OCI-LY7 (cell line): ENCODE data around the gene PDK2. TPM values are rescaled to one million over a fixed set of nuclear protein-coding genes. Genes with fewer than 3 reads are reported as not detected.

Source experiments
- BruUV-seq: library from RNA; stranded (reverse); fragments of 400-500 nt; replicated peaks from 2 replicates; lab custom pipeline; 2021; lab: Mats Ljungman, UMichigan
- CTCF ChIA-PET: fragments of 300-600 bp; sonication (Branson Sonifier 250); formaldehyde crosslinking; loops from one replicate; lab custom pipeline; 2022; ENCODE audit warnings: antibody characterized with exemption; ENCODE audit not compliant: unreplicated experiment; lab: Charles Lee
- POLR2A ChIA-PET: fragments of 300-600 bp; sonication (Branson Sonifier 250); formaldehyde crosslinking; loops from one replicate; lab custom pipeline; 2022; ENCODE audit warnings: antibody characterized with exemption; lab: Charles Lee
- DNase-seq: peaks from one replicate; pipeline ENCODE4 v3.0.0-alpha.2; 2015; ENCODE audit warnings: low spot score
- H2AFZ ChIP-seq: fragments of 200-600 bp; sonication (generic), shearing (Covaris generic); 2 replicates; pipeline ENCODE4 v1.6.1; 2014; ENCODE audit warnings: mild to moderate bottlenecking, antibody characterized with exemption, low read length, moderate library complexity
- H3K27ac ChIP-seq: fragments of 200-600 bp; sonication (generic); 2 replicates; pipeline ENCODE4 v1.5.1; 2014; ENCODE audit warnings: mixed run types, low read depth, mild to moderate bottlenecking, moderate library complexity, low read length, inconsistent platforms; ENCODE audit not compliant: poor library complexity, severe bottlenecking
- H3K36me3 ChIP-seq: fragments of 200-600 bp; sonication (generic); 2 replicates; pipeline ENCODE4 v1.6.1; 2014; ENCODE audit warnings: mild to moderate bottlenecking, antibody characterized with exemption, low read length, moderate library complexity, mixed read lengths; ENCODE audit not compliant: insufficient read depth
- H3K4me1 ChIP-seq: fragments of 200-600 bp; sonication (generic); 2 replicates; pipeline ENCODE4 v1.5.1; 2014; ENCODE audit warnings: mild to moderate bottlenecking, low read length; ENCODE audit not compliant: insufficient read depth, poor library complexity, severe bottlenecking
- H3K4me2 ChIP-seq: fragments of 200-600 bp; sonication (generic); 2 replicates; pipeline ENCODE4 v1.6.1; 2014; ENCODE audit warnings: mild to moderate bottlenecking, low read length
- H3K4me3 ChIP-seq: fragments of 200-600 bp; sonication (generic); 2 replicates; pipeline ENCODE4 v1.5.1; 2014; ENCODE audit warnings: mild to moderate bottlenecking, low read depth, low read length; ENCODE audit not compliant: poor library complexity, severe bottlenecking
- H3K79me2 ChIP-seq: fragments of 200-600 bp; sonication (generic); 2 replicates; pipeline ENCODE4 v1.6.1; 2016; ENCODE audit warnings: low read depth, mild to moderate bottlenecking, low read length, moderate library complexity, mixed read lengths; ENCODE audit not compliant: insufficient read depth
- H3K9me2 ChIP-seq: fragments of 200-600 bp; sonication (generic); 2 replicates; pipeline ENCODE4 v1.6.1; 2016; ENCODE audit warnings: mild to moderate bottlenecking, low read length, mixed read lengths; ENCODE audit not compliant: insufficient read depth
- H3K9me3 ChIP-seq: fragments of 200-600 bp; sonication (generic); 2 replicates; pipeline ENCODE4 v1.6.1; 2014; ENCODE audit warnings: mild to moderate bottlenecking, mixed run types, low read length, mixed read lengths
- H4K20me1 ChIP-seq: fragments of 200-600 bp; sonication (generic); 2 replicates; pipeline ENCODE4 v1.6.1; 2014; ENCODE audit warnings: mild to moderate bottlenecking, antibody characterized with exemption, low read length, moderate library complexity, mixed read lengths; ENCODE audit not compliant: insufficient read depth
- CTCF ChIP-seq: fragments of 200-600 bp; sonication (generic); conservative IDR thresholded peaks from 2 replicates; pipeline ENCODE4 v1.5.1; 2014; ENCODE audit warnings: mild to moderate bottlenecking, antibody characterized with exemption, low read length, moderate library complexity, mixed read lengths
- EZH2phosphoT487 ChIP-seq: fragments of 200-600 bp; sonication (generic); IDR thresholded peaks from 2 replicates; pipeline ENCODE4 v1.6.1; 2018; ENCODE audit warnings: low read depth, borderline replicate concordance, mild to moderate bottlenecking, mixed run types, antibody characterized with exemption, low read length, moderate library complexity, mixed read lengths
- intact Hi-C: fragments of 100-400 bp; cut with micrococcal nuclease; formaldehyde crosslinking; loops from one replicate; pipeline ENCODE4 v1.10.0; 2022; ENCODE audit not compliant: unreplicated experiment
- total RNA-seq, 2 experiments: library from RNA; depleted of rRNA in 1 of 2; stranded (reverse); fragments of >200 nt in 1 of 2; shearing (Covaris generic) in 1 of 2; gene quantifications; 2 replicates each; pipeline ENCODE4 v1.2.3, GENCODE V29; 2014 to 2022

PDK2 gene
- total RNA-seq, 2 experiments from 2014 or later = 21.8 to 27.7 TPM

GRCh38 chr17:50103941-50104340 is 8.8 kb downstream of the PDK2 start:
- Histone ChIP-seq H3K9me2 (no peaks in the 10 kb centered on the region), H3K36me3 (no peaks in the 10 kb centered on the region), H2AFZ (no peak overlapping the region), H3K9me3 (no peaks in the 10 kb centered on the region), H3K4me1 (no peaks in the 10 kb centered on the region), H3K4me2 (no peak overlapping the region), H3K27ac (no peak overlapping the region), H3K79me2 (no peaks in the 10 kb centered on the region), H3K4me3 (no peak overlapping the region), H4K20me1 (no peaks in the 10 kb centered on the region)
- no peak for TF ChIP-seq EZH2phosphoT487
- TF ChIP-seq CTCF = no peak
- ChIA-PET CTCF (no interaction called here), POLR2A (no interaction called here)
- intact Hi-C loops = no loop called here
- no peak for DNase-seq
- no TSS peak for BruUV-seq

- Histone ChIP-seq H3K36me3 (no peaks in the 10 kb centered on the region), H3K4me2 (no peak overlapping the region), H3K4me3 (no peak overlapping the region), H3K9me2 (no peaks in the 10 kb centered on the region), H3K79me2 (no peaks in the 10 kb centered on the region), H3K9me3 (no peaks in the 10 kb centered on the region), H3K4me1 (no peaks in the 10 kb centered on the region), H2AFZ (no peak overlapping the region), H4K20me1 (no peaks in the 10 kb centered on the region), H3K27ac (no peak overlapping the region)
- intact Hi-C loops = no loop called here
- TF ChIP-seq CTCF (no peak), EZH2phosphoT487 (no peak)
- CTCF ChIA-PET = no interaction called here
- no peak for DNase-seq
- POLR2A ChIA-PET = no interaction called here
- no TSS peak for BruUV-seq
Observed at GRCh38 chr17:50105811-50106210, 10.7 kb downstream of the PDK2 start.

GRCh38 chr17:50106393-50107131 is 11.4 kb downstream of the PDK2 start:
- CTCF ChIA-PET = no interaction called here
- intact Hi-C loops = no loop called here
- H3K4me2 ChIP-seq = no peak overlapping the region
- H3K9me3 ChIP-seq = no peaks in the 10 kb centered on the region
- H2AFZ ChIP-seq = no peak overlapping the region
- H3K36me3 ChIP-seq = no peaks in the 10 kb centered on the region
- no peaks in the 10 kb centered on the region for H4K20me1 ChIP-seq
- no peak overlapping the region for H3K27ac ChIP-seq
- POLR2A ChIA-PET = no interaction called here
- DNase-seq = no peak
- H3K79me2 ChIP-seq = no peaks in the 10 kb centered on the region
- no peak overlapping the region for H3K4me3 ChIP-seq
- no peaks in the 10 kb centered on the region for H3K4me1 ChIP-seq
- TF ChIP-seq CTCF (no peak), EZH2phosphoT487 (no peak)
- no peaks in the 10 kb centered on the region for H3K9me2 ChIP-seq
- no TSS peak for BruUV-seq
